Epithelial cell of esophagus (primary cell): ENCODE data around the gene ZNF580.

Experiments
- DNase-seq: peaks from one replicate; pipeline ENCODE4 v3.0.0; 2010; ENCODE audit warnings: low read depth
- H3K4me3 ChIP-seq: 2 replicates; pipeline ENCODE4 v1.5.1; 2011; ENCODE audit warnings: mild to moderate bottlenecking, low read length, control low read depth
- TF ChIP-seq, protein P1 (sequence below): IDR thresholded peaks from 2 replicates; pipeline ENCODE4 v1.5.1; 2011; ENCODE audit warnings: low read depth, mild to moderate bottlenecking, low read length, control low read depth, inconsistent platforms; ENCODE audit not compliant: insufficient read depth; ENCODE audit errors: missing control alignments

The ZNF580 gene

GRCh38 chr19:55645512-55645881 is 4.7 kb downstream of the ZNF580 start:
- TF ChIP-seq, protein P1, sequence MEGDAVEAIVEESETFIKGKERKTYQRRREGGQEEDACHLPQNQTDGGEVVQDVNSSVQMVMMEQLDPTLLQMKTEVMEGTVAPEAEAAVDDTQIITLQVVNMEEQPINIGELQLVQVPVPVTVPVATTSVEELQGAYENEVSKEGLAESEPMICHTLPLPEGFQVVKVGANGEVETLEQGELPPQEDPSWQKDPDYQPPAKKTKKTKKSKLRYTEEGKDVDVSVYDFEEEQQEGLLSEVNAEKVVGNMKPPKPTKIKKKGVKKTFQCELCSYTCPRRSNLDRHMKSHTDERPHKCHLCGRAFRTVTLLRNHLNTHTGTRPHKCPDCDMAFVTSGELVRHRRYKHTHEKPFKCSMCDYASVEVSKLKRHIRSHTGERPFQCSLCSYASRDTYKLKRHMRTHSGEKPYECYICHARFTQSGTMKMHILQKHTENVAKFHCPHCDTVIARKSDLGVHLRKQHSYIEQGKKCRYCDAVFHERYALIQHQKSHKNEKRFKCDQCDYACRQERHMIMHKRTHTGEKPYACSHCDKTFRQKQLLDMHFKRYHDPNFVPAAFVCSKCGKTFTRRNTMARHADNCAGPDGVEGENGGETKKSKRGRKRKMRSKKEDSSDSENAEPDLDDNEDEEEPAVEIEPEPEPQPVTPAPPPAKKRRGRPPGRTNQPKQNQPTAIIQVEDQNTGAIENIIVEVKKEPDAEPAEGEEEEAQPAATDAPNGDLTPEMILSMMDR, result no peak
- no peak for DNase-seq
- H3K4me3 ChIP-seq, result no peak overlapping the region

GRCh38 chr19:55646889-55647731 is 6.3 kb downstream of the ZNF580 start:
- no peak for DNase-seq
- TF ChIP-seq, protein P1, result no peak
- peak overlapping the region; percentile 64 for H3K4me3 ChIP-seq

- peak; percentile 65 for DNase-seq
- H3K4me3 ChIP-seq, result peak within 1 kb of the TSS; percentile 64
- TF ChIP-seq, protein P1, result no peak
Measured at GRCh38 chr19:55647732-55648584, 7.2 kb downstream of the ZNF580 start, which contains the start of gene CCDC106. Gene CCDC106, plus strand, starts transcription at chr19:55648212. Its CDS starts 835 bp downstream, at chr19:55649047.

- peak overlapping the region; percentile 64 for H3K4me3 ChIP-seq
- no peak for DNase-seq
- TF ChIP-seq, protein P1, result no peak
Measured at GRCh38 chr19:55648585-55649267, 7.9 kb downstream of the ZNF580 start.

DNA sequence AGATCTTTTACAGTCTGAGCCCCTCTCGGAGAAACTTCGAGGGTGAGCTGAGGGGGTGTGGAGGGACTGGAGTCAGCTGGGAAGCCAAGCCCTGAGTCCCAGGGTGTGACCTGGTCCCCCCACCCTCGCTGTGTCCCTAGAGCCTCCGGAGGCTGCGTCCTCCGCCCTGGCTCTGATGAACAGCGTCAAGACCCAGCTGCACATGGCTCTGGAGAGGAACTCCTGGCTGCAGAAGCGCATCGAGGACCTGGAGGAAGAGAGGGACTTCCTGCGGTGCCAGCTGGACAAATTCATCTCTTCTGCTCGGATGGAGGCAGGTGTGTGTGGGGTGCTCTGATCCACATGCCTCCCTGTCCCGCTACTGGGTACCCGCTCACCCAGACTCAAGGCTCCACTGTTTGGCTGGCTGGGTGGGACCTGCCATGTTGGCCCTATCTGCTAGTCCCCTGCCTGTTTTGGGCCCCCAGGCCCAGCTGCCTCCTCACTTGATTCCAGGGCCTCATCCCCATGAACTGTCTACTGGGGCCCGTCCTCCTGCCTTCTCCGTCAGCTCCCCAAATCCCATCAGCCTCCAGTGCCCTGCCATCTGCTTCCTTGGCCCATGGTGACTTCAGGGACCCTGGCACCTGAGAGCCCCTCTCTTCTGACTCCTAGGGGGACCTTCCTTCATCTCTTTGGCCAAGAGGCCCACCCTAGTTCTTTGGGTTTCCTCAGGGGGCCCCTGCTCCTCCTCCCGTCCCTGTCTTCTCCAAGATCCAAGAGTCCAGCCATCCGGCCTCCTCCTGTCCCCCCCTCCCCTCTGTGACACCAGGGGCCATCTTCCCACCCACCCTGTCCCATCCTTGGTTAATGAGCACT is 8.7 kb downstream of the ZNF580 start:
- no peak for DNase-seq
- TF ChIP-seq, protein P1, result no peak
- H3K4me3 ChIP-seq, result peak overlapping the region; percentile 64

GRCh38 chr19:55650126-55650557 is 9.3 kb downstream of the ZNF580 start:
- no peak for DNase-seq
- H3K4me3 ChIP-seq, result no peak overlapping the region
- TF ChIP-seq, protein P1, result no peak
